Epithelial cell of umbilical artery (primary cell): ENCODE results near the gene SLC16A4. TPM values are rescaled to one million over a fixed set of nuclear protein-coding genes. Genes with fewer than 3 reads are reported as not detected.

Source experiments
- total RNA-seq: library from RNA; depleted of rRNA; stranded (reverse); fragments of >200 nt; gene quantifications from 2 replicates; pipeline ENCODE4 v1.2.3, GENCODE V29; 2014

The SLC16A4 gene
- 6.8 and 10.3 TPM in 2 replicates for total RNA-seq

GRCh38 chr1:110390692-110391245 is at the start of gene SLC16A4:
Gene SLC16A4, minus strand, starts transcription at chr1:110391026. Its CDS starts 1,703 bp downstream, at chr1:110389323.

GRCh38 chr1:110407260-110408210 is 16.7 kb upstream of the SLC16A4 start, which contains the start of gene LAMTOR5:
Gene LAMTOR5, minus strand, starts transcription at chr1:110407694. Its CDS starts 74 bp downstream, at chr1:110407620.

GRCh38 chr1:110338886-110339406 is 51.9 kb downstream of the SLC16A4 start, which contains the start of gene RBM15:
Gene RBM15, plus strand, starts transcription at chr1:110339377. Its CDS starts 29 bp downstream, at chr1:110339406.

Other genes with a start within 250 kb of the SLC16A4 start
- gene SLC6A17, start 240.5 kb downstream of the SLC16A4 start, total RNA-seq: under 0.01 TPM in 1 of 2 replicates, not detected in the other
- gene KCNC4, start 180.7 kb downstream of the SLC16A4 start, total RNA-seq: 1.6 and 4.1 TPM in 2 replicates
- 33.8 and 38.3 TPM in 2 replicates for gene RBM15, start 51.6 kb downstream of the SLC16A4 start, total RNA-seq
- gene LAMTOR5, start 16.7 kb upstream of the SLC16A4 start, total RNA-seq: 60.9 and 75.0 TPM in 2 replicates
- not detected in 2 replicates for gene PROK1, start 60.1 kb upstream of the SLC16A4 start, total RNA-seq
- gene KCNA10, start 128.1 kb upstream of the SLC16A4 start, total RNA-seq: 0.15 TPM in 1 of 2 replicates, not detected in the other
- not detected in 2 replicates for gene KCNA2, start 215.3 kb upstream of the SLC16A4 start, total RNA-seq